ENCODE results near the gene EVPL. TPM values are rescaled to one million over a fixed set of nuclear protein-coding genes. Genes with fewer than 3 reads are reported as not detected.
"Not testable (repeated sequence)": the region's sequence is repeated elsewhere in the genome, so short reads cannot be mapped to it uniquely, and the experiment has no call there.

Gene EVPL
- total and polyA plus RNA-seq, 2 donors (not counting 3 experiments of a cell fraction or from before 2014, with no cell fraction given), result not detected

- H3K4me2 ChIP-seq (ENCODE audit: insufficient read depth, low read length), result no peak overlapping the region
Observed at GRCh38 chr17:76046064-76046463, 19.0 kb upstream of the EVPL start.

GRCh38 chr17:76044475-76045007, 17.4 kb upstream of the EVPL start:
- peaks cover 25 to 64% of the 10 kb centered on the region in 2 experiments for H3K36me3 ChIP-seq (ENCODE audit: control insufficient read depth in 2 of 2, extremely low read depth in 1 of 2, insufficient read depth in 2 of 2, low read length in 2 of 2)
- FAIRE-seq; DNase-seq (ENCODE audit: low read depth, low spot score); H3K9me3 ChIP-seq (replicated peaks; ENCODE audit: control insufficient read depth, insufficient read depth, low read length); H3K27me3 ChIP-seq (ENCODE audit: control insufficient read depth in 2 of 2, insufficient read depth in 2 of 2, low read length in 2 of 2); H3K4me2 ChIP-seq (ENCODE audit: insufficient read depth, low read length); H3K79me2 ChIP-seq (ENCODE audit: control insufficient read depth, insufficient read depth, low read length); BruUV-seq (replicated peaks); H3K4me1 ChIP-seq (ENCODE audit: control insufficient read depth, extremely low read depth, insufficient read depth, low read length); POLR2A ChIA-PET; intact Hi-C loops (cut with micrococcal nuclease); CTCF ChIA-PET; H2AFZ ChIP-seq (ENCODE audit: low read depth, low read length); H3K4me3 ChIP-seq (replicated peaks in 1 of 3; ENCODE audit: insufficient read depth in 1 of 3, low read depth in 1 of 3, low read length in 3 of 3); H3K9me1 ChIP-seq (replicated peaks; ENCODE audit: control insufficient read depth, extremely low read depth, insufficient read depth, low read length); H3K27ac ChIP-seq (ENCODE audit: insufficient read depth, low read depth, low read length); dilution Hi-C loops (cut with MboI; ENCODE audit: extremely low pct_ligation_motif_present, low sequenced_read_pairs); H3K9ac ChIP-seq (replicated peaks; ENCODE audit: extremely low read depth, insufficient read depth, low read length); H4K20me1 ChIP-seq (replicated peaks; ENCODE audit: control insufficient read depth, extremely low read depth, insufficient read depth, low read length): not testable (repeated sequence)

More at GRCh38 chr17:76046064-76046463, 19.0 kb upstream of the EVPL start:
- TF ChIP-seq GATA2 (IDR thresholded peaks at IDR 0.05; ENCODE audit: insufficient read depth, insufficient read length, low read depth, low read length) (no peak), POLR2AphosphoS5 (IDR thresholded peaks at IDR 0.05; ENCODE audit: insufficient read depth, low read depth, low read length) (no peak), MAX (IDR thresholded peaks at IDR 0.05; ENCODE audit: insufficient read depth, insufficient read length) (no peak), CTCF (IDR thresholded peaks at IDR 0.05; ENCODE audit: extremely low read depth in 1 of 2, insufficient read depth in 1 of 2, low read depth in 1 of 2, low read length in 2 of 2) (no peak), EZH2 (IDR thresholded peaks at IDR 0.05; ENCODE audit: borderline replicate concordance, low read depth, low read length, severe bottlenecking) (no peak), POLR2A (IDR thresholded peaks at IDR 0.05; ENCODE audit: low read depth, low read length) (no peak), JUN (IDR thresholded peaks at IDR 0.05; ENCODE audit: borderline replicate concordance, insufficient read depth, insufficient read length, low read depth) (no peak), MYC (IDR thresholded peaks at IDR 0.05; ENCODE audit: low read depth, low read length) (no peak), FOS (IDR thresholded peaks at IDR 0.05; ENCODE audit: borderline replicate concordance, insufficient read depth, low read length) (no peak)
- Histone ChIP-seq H2AFZ (ENCODE audit: low read depth, low read length) (no peak overlapping the region), H3K79me2 (ENCODE audit: control insufficient read depth, insufficient read depth, low read length) (peaks cover 5% of the 10 kb centered on the region), H3K4me1 (ENCODE audit: control insufficient read depth, extremely low read depth, insufficient read depth, low read length) (no peaks in the 10 kb centered on the region), H3K9ac (replicated peaks; ENCODE audit: extremely low read depth, insufficient read depth, low read length) (no peak overlapping the region), H3K27me3 (ENCODE audit: control insufficient read depth in 2 of 2, insufficient read depth in 2 of 2, low read length in 2 of 2) (no peaks in the 10 kb centered on the region), H3K27ac (ENCODE audit: insufficient read depth, low read depth, low read length) (no peak overlapping the region), H4K20me1 (replicated peaks; ENCODE audit: control insufficient read depth, extremely low read depth, insufficient read depth, low read length) (no peaks in the 10 kb centered on the region), H3K36me3 (ENCODE audit: control insufficient read depth in 2 of 2, extremely low read depth in 1 of 2, insufficient read depth in 2 of 2, low read length in 2 of 2) (peaks cover 19 to 58% of the 10 kb centered on the region in 2 experiments), H3K9me3 (replicated peaks; ENCODE audit: control insufficient read depth, insufficient read depth, low read length) (no peaks in the 10 kb centered on the region), H3K4me3 (replicated peaks in 1 of 3; ENCODE audit: insufficient read depth in 1 of 3, low read depth in 1 of 3, low read length in 3 of 3) (no peak overlapping the region), H3K9me1 (replicated peaks; ENCODE audit: control insufficient read depth, extremely low read depth, insufficient read depth, low read length) (no peaks in the 10 kb centered on the region)
- intact Hi-C loops (cut with micrococcal nuclease), result no loop called here
- BruUV-seq (replicated peaks), result no TSS peak
- ChIA-PET POLR2A (no interaction called here), CTCF (interaction anchor here (1.5 to 2.1 kb wide), 2 partner anchors 13 to 32 kb away, joined by 3 to 8 read pairs; no protein-coding TSS in a partner anchor)
- dilution Hi-C loops (cut with MboI; ENCODE audit: extremely low pct_ligation_motif_present, low sequenced_read_pairs), result no loop called here
- DNase-seq (ENCODE audit: low read depth, low spot score), result no peak
- no peak for FAIRE-seq

GRCh38 chr17:76042868-76043267, 15.8 kb upstream of the EVPL start:
- H2AFZ ChIP-seq (ENCODE audit: low read depth, low read length); H3K4me1 ChIP-seq (ENCODE audit: control insufficient read depth, extremely low read depth, insufficient read depth, low read length); DNase-seq (ENCODE audit: low read depth, low spot score); H3K79me2 ChIP-seq (ENCODE audit: control insufficient read depth, insufficient read depth, low read length); H3K4me2 ChIP-seq (ENCODE audit: insufficient read depth, low read length); H3K9me3 ChIP-seq (replicated peaks; ENCODE audit: control insufficient read depth, insufficient read depth, low read length); H3K9ac ChIP-seq (replicated peaks; ENCODE audit: extremely low read depth, insufficient read depth, low read length); dilution Hi-C loops (cut with MboI; ENCODE audit: extremely low pct_ligation_motif_present, low sequenced_read_pairs); intact Hi-C loops (cut with micrococcal nuclease); H3K4me3 ChIP-seq (replicated peaks in 1 of 3; ENCODE audit: insufficient read depth in 1 of 3, low read depth in 1 of 3, low read length in 3 of 3); FAIRE-seq; H3K27me3 ChIP-seq (ENCODE audit: control insufficient read depth in 2 of 2, insufficient read depth in 2 of 2, low read length in 2 of 2); H3K9me1 ChIP-seq (replicated peaks; ENCODE audit: control insufficient read depth, extremely low read depth, insufficient read depth, low read length); H4K20me1 ChIP-seq (replicated peaks; ENCODE audit: control insufficient read depth, extremely low read depth, insufficient read depth, low read length); H3K27ac ChIP-seq (ENCODE audit: insufficient read depth, low read depth, low read length); BruUV-seq (replicated peaks); POLR2A ChIA-PET: not testable (repeated sequence)
- CTCF ChIA-PET, result interaction anchor here (0.8 kb wide), 1 partner anchor 16 kb away, joined by 3 read pairs; no protein-coding TSS in a partner anchor
- peaks cover 23 to 57% of the 10 kb centered on the region in 2 experiments for H3K36me3 ChIP-seq (ENCODE audit: control insufficient read depth in 2 of 2, extremely low read depth in 1 of 2, insufficient read depth in 2 of 2, low read length in 2 of 2)
